Retinal pigment epithelial cell (primary cell): ENCODE measurements around the gene SLC25A5.
"Not testable (repeated sequence)": the region's sequence is repeated elsewhere in the genome, so short reads cannot be mapped to it uniquely, and the experiment has no call there.

ENCODE experiments used
- DNase-seq: peaks from one replicate; pipeline ENCODE4 v3.0.0-alpha.2; 2010; ENCODE audit warnings: low read depth
- H3K4me3 ChIP-seq: 2 replicates; pipeline ENCODE4 v1.5.1; 2011; ENCODE audit warnings: mild to moderate bottlenecking, low read length, control low read depth, moderate library complexity
- TF ChIP-seq, protein P1 (sequence below): conservative IDR thresholded peaks from 2 replicates; pipeline ENCODE4 v1.5.1; 2011; ENCODE audit warnings: low read depth, low read length, control low read depth, inconsistent platforms

The SLC25A5 gene

GRCh38 chrX:119495734-119496726 is 27.8 kb downstream of the SLC25A5 start:
- TF ChIP-seq, protein P1, sequence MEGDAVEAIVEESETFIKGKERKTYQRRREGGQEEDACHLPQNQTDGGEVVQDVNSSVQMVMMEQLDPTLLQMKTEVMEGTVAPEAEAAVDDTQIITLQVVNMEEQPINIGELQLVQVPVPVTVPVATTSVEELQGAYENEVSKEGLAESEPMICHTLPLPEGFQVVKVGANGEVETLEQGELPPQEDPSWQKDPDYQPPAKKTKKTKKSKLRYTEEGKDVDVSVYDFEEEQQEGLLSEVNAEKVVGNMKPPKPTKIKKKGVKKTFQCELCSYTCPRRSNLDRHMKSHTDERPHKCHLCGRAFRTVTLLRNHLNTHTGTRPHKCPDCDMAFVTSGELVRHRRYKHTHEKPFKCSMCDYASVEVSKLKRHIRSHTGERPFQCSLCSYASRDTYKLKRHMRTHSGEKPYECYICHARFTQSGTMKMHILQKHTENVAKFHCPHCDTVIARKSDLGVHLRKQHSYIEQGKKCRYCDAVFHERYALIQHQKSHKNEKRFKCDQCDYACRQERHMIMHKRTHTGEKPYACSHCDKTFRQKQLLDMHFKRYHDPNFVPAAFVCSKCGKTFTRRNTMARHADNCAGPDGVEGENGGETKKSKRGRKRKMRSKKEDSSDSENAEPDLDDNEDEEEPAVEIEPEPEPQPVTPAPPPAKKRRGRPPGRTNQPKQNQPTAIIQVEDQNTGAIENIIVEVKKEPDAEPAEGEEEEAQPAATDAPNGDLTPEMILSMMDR: no peak
- no peak overlapping the region for H3K4me3 ChIP-seq
- no peak for DNase-seq

DNA sequence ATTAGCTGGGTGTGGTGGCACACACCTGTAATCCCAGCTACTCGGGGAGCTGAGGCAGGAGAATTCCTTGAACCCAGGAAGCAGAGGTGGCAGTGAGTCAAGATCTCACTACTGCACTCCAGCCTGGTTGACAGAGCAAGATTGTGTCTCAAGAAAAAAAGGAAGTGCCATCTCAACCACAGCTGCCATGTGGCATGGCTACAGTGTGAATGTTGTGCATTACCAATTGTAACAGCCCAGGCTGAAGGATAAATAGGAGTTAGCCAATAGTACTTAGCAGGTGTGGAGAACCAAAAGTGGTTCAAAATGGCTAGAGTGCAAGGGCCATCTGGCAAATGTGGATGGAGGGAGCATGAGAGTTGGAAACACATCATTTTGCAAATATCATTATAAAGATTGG is 28.9 kb downstream of the SLC25A5 start:
- DNase-seq: no peak
- TF ChIP-seq, protein P1: no peak
- no peak overlapping the region for H3K4me3 ChIP-seq

DNA sequence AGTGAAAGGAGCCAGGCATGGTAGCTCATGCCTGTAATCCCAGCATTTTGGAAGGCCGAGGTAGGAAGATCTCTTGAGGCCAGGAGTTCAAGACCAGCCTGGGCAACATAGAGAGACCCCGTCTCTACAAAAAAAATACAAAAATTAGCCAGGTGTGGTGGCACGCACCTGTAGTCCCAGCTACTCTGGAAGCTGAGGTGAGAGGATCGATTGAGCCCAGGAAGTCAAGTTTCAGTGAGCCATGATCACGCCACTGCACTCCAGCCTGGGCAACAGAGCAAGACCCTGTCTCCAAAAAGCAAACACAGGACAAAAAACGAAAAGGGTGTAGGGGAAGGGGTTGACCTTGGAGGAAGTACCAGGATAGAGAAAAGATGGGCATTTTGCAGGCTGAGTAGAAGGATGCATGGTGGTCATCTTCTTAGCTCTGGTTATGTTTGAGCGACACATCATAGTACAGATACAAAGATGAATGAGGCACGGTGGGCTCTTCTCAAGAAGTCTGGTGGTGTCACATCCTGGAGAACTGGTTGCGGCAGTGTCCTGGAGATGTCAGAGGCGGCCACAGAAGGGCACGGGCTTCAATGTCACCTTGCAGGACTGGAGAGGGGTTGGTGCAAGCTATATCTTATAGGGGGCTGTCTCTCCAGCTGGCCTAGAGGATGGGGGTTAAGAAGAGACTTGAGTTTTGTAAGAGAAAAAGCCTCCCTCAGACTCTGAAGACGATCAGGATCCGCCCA is 32.0 kb downstream of the SLC25A5 start:
- no peak for DNase-seq
- H3K4me3 ChIP-seq: no peak overlapping the region
- TF ChIP-seq, protein P1: no peak

DNA sequence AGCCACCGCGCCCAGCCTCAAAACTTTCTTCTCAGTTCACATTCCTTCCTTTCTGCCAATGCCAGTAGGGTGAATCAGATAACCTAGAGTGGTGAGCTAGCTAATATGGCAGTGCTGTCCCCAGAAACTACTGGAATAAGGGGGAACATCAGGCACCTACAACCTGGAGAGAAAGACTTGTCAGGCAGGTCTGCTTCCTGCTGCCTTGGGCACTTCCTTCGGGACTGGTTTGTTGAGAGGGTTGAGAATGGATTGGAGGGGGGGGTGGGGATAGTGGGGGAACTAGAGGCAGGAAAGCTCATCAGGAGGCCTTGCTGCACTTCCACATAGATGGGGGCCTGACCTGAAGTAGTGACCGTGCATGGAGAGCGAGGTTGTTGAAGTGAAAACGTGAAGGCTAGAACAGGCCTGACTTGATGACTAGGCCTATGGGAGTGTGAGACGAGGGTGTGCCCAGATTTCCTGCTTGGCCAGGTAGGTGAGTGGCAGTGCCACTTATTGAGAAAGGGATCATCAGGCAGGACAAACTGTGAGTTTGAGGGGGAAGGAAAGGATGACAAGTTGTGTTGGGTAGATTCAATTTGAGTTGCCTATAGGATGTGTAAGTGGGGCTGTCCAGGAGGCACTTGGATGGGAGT is 33.4 kb downstream of the SLC25A5 start:
- TF ChIP-seq, protein P1: no peak
- H3K4me3 ChIP-seq: no peak overlapping the region
- DNase-seq: no peak

DNA sequence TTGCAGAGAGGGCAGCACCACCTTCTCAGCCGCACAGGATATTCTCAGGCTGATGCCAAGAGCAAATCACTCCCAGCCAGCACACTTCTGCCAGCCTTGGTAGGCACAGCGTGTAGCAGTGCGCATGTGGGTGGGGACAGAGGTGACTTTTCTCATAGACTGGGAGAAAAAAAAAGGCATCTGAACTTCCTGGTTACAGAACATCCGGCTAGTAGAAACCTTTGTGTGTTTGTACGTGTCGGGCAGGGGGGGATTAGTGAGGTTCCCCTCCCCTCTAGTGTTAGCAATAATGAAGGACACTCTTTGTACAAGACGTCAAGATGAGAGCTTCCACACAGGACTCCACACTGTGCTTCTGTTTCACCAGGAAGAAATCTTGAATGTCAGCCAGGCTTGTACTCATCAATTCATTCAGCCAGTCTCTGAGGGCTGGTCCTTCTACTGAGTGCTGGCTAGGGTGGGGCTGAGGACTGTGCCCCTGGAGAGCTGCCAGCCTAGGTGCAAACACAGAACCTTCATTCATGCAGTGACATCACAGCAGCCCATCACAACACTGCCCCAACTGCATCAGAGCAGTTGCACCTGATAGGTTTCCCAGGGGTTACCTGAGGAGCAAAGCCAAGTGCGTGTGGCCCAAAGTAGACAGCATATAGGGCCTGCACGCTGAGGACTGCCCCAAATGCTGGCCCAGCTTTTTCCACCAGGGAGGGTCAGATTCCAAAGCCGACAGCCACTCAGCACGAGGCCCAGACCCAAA is 34.7 kb downstream of the SLC25A5 start:
- no peak overlapping the region for H3K4me3 ChIP-seq
- TF ChIP-seq, protein P1: no peak
- DNase-seq: no peak

DNA sequence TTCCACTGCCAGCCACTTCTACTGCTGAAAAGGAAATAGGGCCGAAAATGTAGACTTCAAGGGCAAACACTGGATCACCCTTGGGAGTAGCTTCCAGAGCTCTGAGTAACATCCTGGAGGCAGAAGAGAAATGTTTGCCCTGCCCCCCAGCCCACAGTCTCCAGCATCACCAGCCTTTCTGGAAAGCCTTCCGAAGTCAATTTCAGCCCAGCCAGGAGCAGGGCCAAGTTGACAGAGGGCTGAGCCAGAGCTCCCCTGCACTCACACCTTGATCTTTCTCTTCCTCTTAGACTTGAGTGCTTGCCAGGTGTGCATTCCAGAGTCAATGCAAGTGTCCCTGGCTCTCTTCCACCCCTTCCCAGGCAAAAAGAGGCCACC is 35.2 kb downstream of the SLC25A5 start:
- TF ChIP-seq, protein P1: no peak
- H3K4me3 ChIP-seq: no peak overlapping the region
- no peak for DNase-seq

GRCh38 chrX:119505145-119505544 is 36.9 kb downstream of the SLC25A5 start:
- not testable (repeated sequence) for H3K4me3 ChIP-seq, DNase-seq
